HCT116 (cell line): ENCODE data around the gene NCKAP5L. TPM values are rescaled to one million over a fixed set of nuclear protein-coding genes. Genes with fewer than 3 reads are reported as not detected.

Experiments
- ATAC-seq: fragments of 200-7000 bp; cut with Tn5 transposase; 2 replicates; pipeline ENCODE4 v1.9.1; 2020; ENCODE audit warnings: mild to moderate bottlenecking, moderate library complexity
- BruUV-seq: library from RNA; stranded (reverse); fragments of 400-500 nt; replicated peaks from 2 replicates; lab custom pipeline; 2021; lab: Mats Ljungman, UMichigan
- CTCF ChIA-PET: fragments of 300-600 bp; sonication (Branson Sonifier 250); formaldehyde crosslinking; loops from one replicate; lab custom pipeline; 2021; ENCODE audit warnings: antibody characterized with exemption; lab: Charles Lee
- POLR2A ChIA-PET: fragments of 300-600, 350-600 bp; sonication (Branson Sonifier 250); formaldehyde crosslinking; loops from one replicate; lab custom pipeline; 2021; ENCODE audit warnings: antibody characterized with exemption; lab: Charles Lee
- RAD21 ChIA-PET, 2 experiments: fragments of 300-600 bp; sonication (Branson Sonifier 250); formaldehyde crosslinking; loops; one replicate each; lab custom pipeline; 2023; ENCODE audit warnings: low total read pairs in 2 of 2; ENCODE audit not compliant: uncharacterized antibody in 2 of 2, unreplicated experiment in 2 of 2, low non-redundant PET in 1 of 2; lab: Charles Lee
- DNase-seq: peaks from one replicate; pipeline ENCODE4 v3.0.0-alpha.2; 2010; ENCODE audit warnings: low read depth, low spot score
- H2AFZ ChIP-seq: fragments of 200-600 bp; shearing (Covaris generic), sonication (generic); 2 replicates; pipeline ENCODE4 v1.6.1; 2017; ENCODE audit warnings: low read depth, mixed run types, mixed read lengths, antibody characterized with exemption, low read length; ENCODE audit not compliant: poor library complexity, severe bottlenecking
- H3K27ac ChIP-seq: 2 replicates; pipeline ENCODE4 v1.5.1; 2012; ENCODE audit warnings: low read depth, low read length
- H3K27me3 ChIP-seq: fragments of 200-600 bp; sonication (generic); 2 replicates; pipeline ENCODE4 v1.6.1; 2016; ENCODE audit warnings: mixed run types, low read length, mixed read lengths; ENCODE audit not compliant: insufficient read depth
- H3K36me3 ChIP-seq, 2 experiments: fragments of 200-500 bp in 1 of 2; fragments of 200-600 bp in 1 of 2; sonication (Bioruptor generic) in 1 of 2; sonication (generic) in 1 of 2; 2 replicates each; pipeline versions ENCODE4 v1.5.1 to v1.6.1; 2014 to 2016; ENCODE audit warnings: low read length in 2 of 2, inconsistent platforms in 1 of 2, mixed read lengths in 1 of 2, mixed run types in 1 of 2; ENCODE audit not compliant: insufficient read depth in 2 of 2, control insufficient read depth in 1 of 2
- H3K4me1 ChIP-seq, 2 experiments: fragments of 200-600 bp in 1 of 2; sonication (generic) in 1 of 2; 2 replicates each; pipeline versions ENCODE4 v1.5.1 to v1.6.1; 2012 to 2017; ENCODE audit warnings: low read length in 2 of 2, inconsistent platforms in 1 of 2, mild to moderate bottlenecking in 1 of 2, mixed read lengths in 1 of 2, mixed run types in 1 of 2, moderate library complexity in 1 of 2; ENCODE audit not compliant: insufficient read depth in 2 of 2, control insufficient read depth in 1 of 2
- H3K4me2 ChIP-seq: fragments of 200-600 bp; sonication (generic); 2 replicates; pipeline ENCODE4 v1.6.1; 2017; ENCODE audit warnings: mixed run types, low read length, mixed read lengths
- H3K4me3 ChIP-seq, 2 experiments: fragments of 200-600 bp in 1 of 2; sonication (generic) in 1 of 2; replicated peaks in 1 of 2; 2 replicates each; pipeline ENCODE4 v1.5.1; 2011 to 2016; ENCODE audit warnings: low read length in 2 of 2, control low read depth in 1 of 2, low read depth in 1 of 2, mild to moderate bottlenecking in 1 of 2, mixed read lengths in 1 of 2, mixed run types in 1 of 2
- H3K79me2 ChIP-seq: fragments of 200-600 bp; sonication (generic); 2 replicates; pipeline ENCODE4 v1.6.1; 2017; ENCODE audit warnings: mild to moderate bottlenecking, mixed run types, low read length, moderate library complexity, mixed read lengths; ENCODE audit not compliant: insufficient read depth
- H3K9ac ChIP-seq: fragments of 200-600 bp; sonication (generic); 2 replicates; pipeline ENCODE4 v1.6.1; 2016; ENCODE audit warnings: low read length, mixed read lengths
- H3K9me2 ChIP-seq: fragments of 200-600 bp; sonication (generic), shearing (Covaris generic); 2 replicates; pipeline ENCODE4 v1.6.1; 2017; ENCODE audit warnings: mixed run types, mild to moderate bottlenecking, moderate library complexity; ENCODE audit not compliant: insufficient read depth
- H3K9me3 ChIP-seq, 2 experiments: fragments of 200-500 bp in 1 of 2; fragments of 200-600 bp in 1 of 2; sonication (Bioruptor generic) in 1 of 2; sonication (generic) in 1 of 2; 2 replicates each; pipeline ENCODE4 v1.6.1; 2014 to 2017; ENCODE audit warnings: low read length in 2 of 2, mixed read lengths in 2 of 2, inconsistent platforms in 1 of 2, low read depth in 1 of 2, mild to moderate bottlenecking in 1 of 2, mixed run types in 1 of 2, moderate library complexity in 1 of 2; ENCODE audit not compliant: control insufficient read depth in 1 of 2, insufficient read depth in 1 of 2
- H4K20me1 ChIP-seq: fragments of 200-600 bp; sonication (generic), shearing (Covaris generic); 2 replicates; pipeline ENCODE4 v1.6.1; 2017; ENCODE audit warnings: mixed run types, mild to moderate bottlenecking, moderate library complexity; ENCODE audit not compliant: insufficient read depth
- CBX3 ChIP-seq: IDR thresholded peaks from 2 replicates; pipeline ENCODE4 v1.6.1; 2012; ENCODE audit warnings: low read depth
- EGR1 ChIP-seq: IDR thresholded peaks from 2 replicates; pipeline ENCODE4 v1.6.1; 2012; ENCODE audit warnings: low read depth
- ELF1 ChIP-seq: IDR thresholded peaks from 2 replicates; pipeline ENCODE4 v1.6.1; 2012; ENCODE audit warnings: low read depth, borderline replicate concordance
- EZH2 ChIP-seq: fragments of 200-600 bp; sonication (generic); IDR thresholded peaks from 2 replicates; pipeline ENCODE4 v1.6.1; 2017; ENCODE audit warnings: antibody characterized with exemption, mixed run types
- EZH2phosphoT487 ChIP-seq: fragments of 200-600 bp; IDR thresholded peaks from 2 replicates; pipeline ENCODE4 v1.6.1; 2018; ENCODE audit warnings: antibody characterized with exemption, borderline replicate concordance
- FOSL1 ChIP-seq: IDR thresholded peaks from 2 replicates; pipeline ENCODE4 v1.6.1; 2012; ENCODE audit warnings: low read depth
- JUND ChIP-seq: IDR thresholded peaks from 2 replicates; pipeline ENCODE4 v1.6.1; 2012
- POLR2A ChIP-seq: IDR thresholded peaks from 2 replicates; pipeline ENCODE4 v1.7.0; 2011; ENCODE audit warnings: borderline replicate concordance; ENCODE audit not compliant: insufficient read depth, insufficient read length; ENCODE audit errors: extremely low read depth
- SIN3A ChIP-seq: IDR thresholded peaks from 2 replicates; pipeline ENCODE4 v1.6.1; 2012; ENCODE audit warnings: low read depth
- SP1 ChIP-seq: IDR thresholded peaks from 2 replicates; pipeline ENCODE4 v1.6.1; 2012; ENCODE audit warnings: low read depth
- intact Hi-C: fragments of 100-400 bp; cut with micrococcal nuclease; formaldehyde crosslinking; loops from 2 replicates; pipeline ENCODE4 v1.10.0; 2022
- total RNA-seq: library from RNA; stranded (reverse); gene quantifications from one replicate; pipeline ENCODE4 v1.2.1, GENCODE V29; 2021; ENCODE audit not compliant: unreplicated experiment
- TF ChIP-seq, protein P1 (sequence below): IDR thresholded peaks from 2 replicates; pipeline ENCODE4 v1.6.1; 2012; ENCODE audit warnings: low read depth
- TF ChIP-seq, protein P2 (sequence below): IDR thresholded peaks from 2 replicates; pipeline ENCODE4 v1.6.1; 2011; ENCODE audit warnings: mild to moderate bottlenecking, low read length, moderate library complexity; ENCODE audit not compliant: insufficient replicate concordance; ENCODE audit errors: extremely low read depth
- TF ChIP-seq, protein P3 (sequence below), 3 experiments: fragments of 200-600 bp in 1 of 3; sonication (generic) in 1 of 3; IDR thresholded peaks in 2 of 3; conservative IDR thresholded peaks in 1 of 3; 2 replicates each; pipeline ENCODE4 v1.5.1; 2012 to 2017; ENCODE audit warnings: low read depth in 2 of 3, low read length in 2 of 3, antibody characterized with exemption in 1 of 3, borderline replicate concordance in 1 of 3, control low read depth in 1 of 3, mild to moderate bottlenecking in 1 of 3, mixed read lengths in 1 of 3, mixed run types in 1 of 3, moderate library complexity in 1 of 3; ENCODE audit not compliant: insufficient read depth in 1 of 3

Gene NCKAP5L
- total RNA-seq, 1 experiment from 2014 or later: 12.1 TPM

DNA sequence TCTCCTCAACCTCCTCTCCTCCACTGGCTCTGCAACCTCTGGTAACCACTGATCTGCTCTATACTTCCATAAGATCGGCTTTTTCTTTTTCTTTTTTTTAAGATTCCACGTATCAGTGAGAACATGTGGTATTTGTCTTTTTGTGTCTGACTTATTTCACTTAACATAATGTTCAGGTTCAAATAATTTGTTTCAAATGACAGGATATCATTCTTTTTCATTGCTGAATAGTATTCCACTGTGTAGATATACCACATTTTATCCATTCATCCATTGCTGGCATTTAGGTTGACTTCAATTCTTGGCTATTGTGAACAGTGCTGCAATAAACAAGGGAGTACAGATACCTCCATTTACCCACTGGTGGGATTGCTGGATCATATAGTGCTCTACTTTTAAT is 40.5 kb downstream of the NCKAP5L start (continued):
- TF ChIP-seq JUND (no peak), EZH2phosphoT487 (no peak), EGR1 (no peak), CBX3 (no peak), SP1 (no peak), POLR2A (no peak)
- TF ChIP-seq, protein P1, sequence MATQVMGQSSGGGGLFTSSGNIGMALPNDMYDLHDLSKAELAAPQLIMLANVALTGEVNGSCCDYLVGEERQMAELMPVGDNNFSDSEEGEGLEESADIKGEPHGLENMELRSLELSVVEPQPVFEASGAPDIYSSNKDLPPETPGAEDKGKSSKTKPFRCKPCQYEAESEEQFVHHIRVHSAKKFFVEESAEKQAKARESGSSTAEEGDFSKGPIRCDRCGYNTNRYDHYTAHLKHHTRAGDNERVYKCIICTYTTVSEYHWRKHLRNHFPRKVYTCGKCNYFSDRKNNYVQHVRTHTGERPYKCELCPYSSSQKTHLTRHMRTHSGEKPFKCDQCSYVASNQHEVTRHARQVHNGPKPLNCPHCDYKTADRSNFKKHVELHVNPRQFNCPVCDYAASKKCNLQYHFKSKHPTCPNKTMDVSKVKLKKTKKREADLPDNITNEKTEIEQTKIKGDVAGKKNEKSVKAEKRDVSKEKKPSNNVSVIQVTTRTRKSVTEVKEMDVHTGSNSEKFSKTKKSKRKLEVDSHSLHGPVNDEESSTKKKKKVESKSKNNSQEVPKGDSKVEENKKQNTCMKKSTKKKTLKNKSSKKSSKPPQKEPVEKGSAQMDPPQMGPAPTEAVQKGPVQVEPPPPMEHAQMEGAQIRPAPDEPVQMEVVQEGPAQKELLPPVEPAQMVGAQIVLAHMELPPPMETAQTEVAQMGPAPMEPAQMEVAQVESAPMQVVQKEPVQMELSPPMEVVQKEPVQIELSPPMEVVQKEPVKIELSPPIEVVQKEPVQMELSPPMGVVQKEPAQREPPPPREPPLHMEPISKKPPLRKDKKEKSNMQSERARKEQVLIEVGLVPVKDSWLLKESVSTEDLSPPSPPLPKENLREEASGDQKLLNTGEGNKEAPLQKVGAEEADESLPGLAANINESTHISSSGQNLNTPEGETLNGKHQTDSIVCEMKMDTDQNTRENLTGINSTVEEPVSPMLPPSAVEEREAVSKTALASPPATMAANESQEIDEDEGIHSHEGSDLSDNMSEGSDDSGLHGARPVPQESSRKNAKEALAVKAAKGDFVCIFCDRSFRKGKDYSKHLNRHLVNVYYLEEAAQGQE: no peak

DNA sequence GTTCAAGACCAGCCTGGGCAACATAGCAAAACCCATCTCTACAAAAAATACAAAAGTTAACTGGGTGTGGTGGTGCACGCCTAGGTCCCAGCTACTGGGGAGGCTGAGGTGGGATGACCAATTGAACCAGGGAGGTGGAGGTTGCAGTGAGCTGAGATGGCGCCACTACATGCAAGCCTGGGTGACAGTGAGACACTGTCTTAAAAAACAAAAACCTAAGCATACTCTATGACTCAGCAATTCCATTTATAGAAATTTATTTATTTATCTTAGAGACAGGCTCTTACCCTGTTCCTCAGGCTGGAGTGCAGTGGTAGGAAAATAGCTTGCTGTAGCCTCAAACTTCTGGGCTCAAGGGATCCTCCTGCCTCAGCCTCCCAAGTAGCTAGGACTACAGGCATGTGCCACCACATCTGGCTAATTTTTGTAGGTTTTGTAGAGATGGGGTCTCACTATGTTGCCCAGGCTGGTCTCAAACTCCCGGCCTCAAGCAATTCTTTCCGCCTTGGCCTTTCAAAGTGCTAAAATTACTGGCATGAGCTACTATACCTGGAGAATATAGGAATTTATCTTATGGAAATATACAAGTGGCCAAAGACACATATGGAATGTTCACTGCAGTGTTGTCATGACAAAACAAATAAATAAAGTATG is 43.3 kb downstream of the NCKAP5L start:
- intact Hi-C loops: no loop called here
- Histone ChIP-seq H3K4me3 (no peak overlapping the region), H3K27me3 (peaks cover 4% of the 10 kb centered on the region; the same call in 1 of the 2 replicates), H3K4me2 (peak overlapping the region; percentile 17; the same call in 1 of the 2 replicates), H3K27ac (no peak overlapping the region), H3K9ac (no peak overlapping the region), H3K4me1 (peaks cover 0 to 9% of the 10 kb centered on the region in 2 experiments; a peak in 2 of 4 replicates), H3K9me3 (no peaks in the 10 kb centered on the region), H3K9me2 (no peaks in the 10 kb centered on the region), H3K36me3 (no peaks in the 10 kb centered on the region), H3K79me2 (no peaks in the 10 kb centered on the region), H2AFZ (no peak overlapping the region), H4K20me1 (no peaks in the 10 kb centered on the region)
- POLR2A ChIA-PET: no interaction called here
- RAD21 ChIA-PET: interaction anchor here in 1 of 2 experiments (0.6 kb wide), 1 partner anchor 44 kb away, joined by 3 read pairs; the partner anchor contains the start of gene NCKAP5L
- CTCF ChIA-PET: interaction anchor here (0.7 kb wide), 1 partner anchor 526 kb away, joined by 4 read pairs; no protein-coding TSS in a partner anchor
- ATAC-seq (0 out of 2 replicates have a peak, but pooled peaks have one; percentile 25), DNase-seq (no peak)
- BruUV-seq: no TSS peak
- no peak for TF ChIP-seq EGR1
- no peak for TF ChIP-seq JUND
- TF ChIP-seq EZH2phosphoT487: no peak
- TF ChIP-seq FOSL1: no peak
- TF ChIP-seq EZH2: no peak
- TF ChIP-seq SIN3A: no peak
- TF ChIP-seq POLR2A: no peak
- TF ChIP-seq, protein P2, sequence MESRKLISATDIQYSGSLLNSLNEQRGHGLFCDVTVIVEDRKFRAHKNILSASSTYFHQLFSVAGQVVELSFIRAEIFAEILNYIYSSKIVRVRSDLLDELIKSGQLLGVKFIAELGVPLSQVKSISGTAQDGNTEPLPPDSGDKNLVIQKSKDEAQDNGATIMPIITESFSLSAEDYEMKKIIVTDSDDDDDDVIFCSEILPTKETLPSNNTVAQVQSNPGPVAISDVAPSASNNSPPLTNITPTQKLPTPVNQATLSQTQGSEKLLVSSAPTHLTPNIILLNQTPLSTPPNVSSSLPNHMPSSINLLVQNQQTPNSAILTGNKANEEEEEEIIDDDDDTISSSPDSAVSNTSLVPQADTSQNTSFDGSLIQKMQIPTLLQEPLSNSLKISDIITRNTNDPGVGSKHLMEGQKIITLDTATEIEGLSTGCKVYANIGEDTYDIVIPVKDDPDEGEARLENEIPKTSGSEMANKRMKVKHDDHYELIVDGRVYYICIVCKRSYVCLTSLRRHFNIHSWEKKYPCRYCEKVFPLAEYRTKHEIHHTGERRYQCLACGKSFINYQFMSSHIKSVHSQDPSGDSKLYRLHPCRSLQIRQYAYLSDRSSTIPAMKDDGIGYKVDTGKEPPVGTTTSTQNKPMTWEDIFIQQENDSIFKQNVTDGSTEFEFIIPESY: no peak
- TF ChIP-seq ELF1: no peak
- TF ChIP-seq, protein P3, sequence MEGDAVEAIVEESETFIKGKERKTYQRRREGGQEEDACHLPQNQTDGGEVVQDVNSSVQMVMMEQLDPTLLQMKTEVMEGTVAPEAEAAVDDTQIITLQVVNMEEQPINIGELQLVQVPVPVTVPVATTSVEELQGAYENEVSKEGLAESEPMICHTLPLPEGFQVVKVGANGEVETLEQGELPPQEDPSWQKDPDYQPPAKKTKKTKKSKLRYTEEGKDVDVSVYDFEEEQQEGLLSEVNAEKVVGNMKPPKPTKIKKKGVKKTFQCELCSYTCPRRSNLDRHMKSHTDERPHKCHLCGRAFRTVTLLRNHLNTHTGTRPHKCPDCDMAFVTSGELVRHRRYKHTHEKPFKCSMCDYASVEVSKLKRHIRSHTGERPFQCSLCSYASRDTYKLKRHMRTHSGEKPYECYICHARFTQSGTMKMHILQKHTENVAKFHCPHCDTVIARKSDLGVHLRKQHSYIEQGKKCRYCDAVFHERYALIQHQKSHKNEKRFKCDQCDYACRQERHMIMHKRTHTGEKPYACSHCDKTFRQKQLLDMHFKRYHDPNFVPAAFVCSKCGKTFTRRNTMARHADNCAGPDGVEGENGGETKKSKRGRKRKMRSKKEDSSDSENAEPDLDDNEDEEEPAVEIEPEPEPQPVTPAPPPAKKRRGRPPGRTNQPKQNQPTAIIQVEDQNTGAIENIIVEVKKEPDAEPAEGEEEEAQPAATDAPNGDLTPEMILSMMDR (IDR thresholded peaks at IDR 0.05 in 2 of 3, conservative IDR thresholded peaks at IDR 0.05 in 1 of 3; ENCODE audit: borderline replicate concordance in 1 of 3, insufficient read depth in 1 of 3, low read depth in 2 of 3, low read length in 2 of 3): no peak
